Activated T-cell treated with anti-CD3 and anti-CD28 coated beads, Interleukin-2, amount 50 U/mL, for 4 hours (primary cell): ENCODE data around the gene CAP1. TPM values are rescaled to one million over a fixed set of nuclear protein-coding genes. Genes with fewer than 3 reads are reported as not detected.
"Not testable (repeated sequence)": the region's sequence is repeated elsewhere in the genome, so short reads cannot be mapped to it uniquely, and the experiment has no call there.

ENCODE experiments used
- ATAC-seq, 2 donors: fragments of 200-7000 bp; cut with Tn5 transposase; one replicate each; pipeline ENCODE4 v1.10.0; 2021
- DNase-seq: peaks from one replicate; pipeline ENCODE4 v3.0.0-alpha.2; 2020
- H3K27me3 Mint-ChIP-seq: one replicate; pipeline ENCODE4 v1.8.0; 2021; ENCODE audit warnings: low read depth, mixed read lengths
- H3K36me3 Mint-ChIP-seq: one replicate; pipeline ENCODE4 v1.8.0; 2022; ENCODE audit warnings: mixed read lengths; ENCODE audit not compliant: insufficient read depth
- H3K4me1 Mint-ChIP-seq: one replicate; pipeline ENCODE4 v1.8.0; 2021; ENCODE audit warnings: low read depth, mixed read lengths
- H3K4me3 Mint-ChIP-seq: one replicate; pipeline ENCODE4 v1.8.0; 2021; ENCODE audit warnings: mild to moderate bottlenecking, moderate library complexity, mixed read lengths
- H3K9me3 Mint-ChIP-seq: one replicate; pipeline ENCODE4 v1.8.0; 2021; ENCODE audit warnings: mixed read lengths
- total RNA-seq, 3 donors: library from RNA; stranded (reverse); gene quantifications; one replicate each; pipeline ENCODE4 v1.2.1, GENCODE V29; 2021

The CAP1 gene, protein sequence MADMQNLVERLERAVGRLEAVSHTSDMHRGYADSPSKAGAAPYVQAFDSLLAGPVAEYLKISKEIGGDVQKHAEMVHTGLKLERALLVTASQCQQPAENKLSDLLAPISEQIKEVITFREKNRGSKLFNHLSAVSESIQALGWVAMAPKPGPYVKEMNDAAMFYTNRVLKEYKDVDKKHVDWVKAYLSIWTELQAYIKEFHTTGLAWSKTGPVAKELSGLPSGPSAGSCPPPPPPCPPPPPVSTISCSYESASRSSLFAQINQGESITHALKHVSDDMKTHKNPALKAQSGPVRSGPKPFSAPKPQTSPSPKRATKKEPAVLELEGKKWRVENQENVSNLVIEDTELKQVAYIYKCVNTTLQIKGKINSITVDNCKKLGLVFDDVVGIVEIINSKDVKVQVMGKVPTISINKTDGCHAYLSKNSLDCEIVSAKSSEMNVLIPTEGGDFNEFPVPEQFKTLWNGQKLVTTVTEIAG
- total RNA-seq = 100 to 1,000 TPM; 349 to 426 (median 389) TPM

DNA sequence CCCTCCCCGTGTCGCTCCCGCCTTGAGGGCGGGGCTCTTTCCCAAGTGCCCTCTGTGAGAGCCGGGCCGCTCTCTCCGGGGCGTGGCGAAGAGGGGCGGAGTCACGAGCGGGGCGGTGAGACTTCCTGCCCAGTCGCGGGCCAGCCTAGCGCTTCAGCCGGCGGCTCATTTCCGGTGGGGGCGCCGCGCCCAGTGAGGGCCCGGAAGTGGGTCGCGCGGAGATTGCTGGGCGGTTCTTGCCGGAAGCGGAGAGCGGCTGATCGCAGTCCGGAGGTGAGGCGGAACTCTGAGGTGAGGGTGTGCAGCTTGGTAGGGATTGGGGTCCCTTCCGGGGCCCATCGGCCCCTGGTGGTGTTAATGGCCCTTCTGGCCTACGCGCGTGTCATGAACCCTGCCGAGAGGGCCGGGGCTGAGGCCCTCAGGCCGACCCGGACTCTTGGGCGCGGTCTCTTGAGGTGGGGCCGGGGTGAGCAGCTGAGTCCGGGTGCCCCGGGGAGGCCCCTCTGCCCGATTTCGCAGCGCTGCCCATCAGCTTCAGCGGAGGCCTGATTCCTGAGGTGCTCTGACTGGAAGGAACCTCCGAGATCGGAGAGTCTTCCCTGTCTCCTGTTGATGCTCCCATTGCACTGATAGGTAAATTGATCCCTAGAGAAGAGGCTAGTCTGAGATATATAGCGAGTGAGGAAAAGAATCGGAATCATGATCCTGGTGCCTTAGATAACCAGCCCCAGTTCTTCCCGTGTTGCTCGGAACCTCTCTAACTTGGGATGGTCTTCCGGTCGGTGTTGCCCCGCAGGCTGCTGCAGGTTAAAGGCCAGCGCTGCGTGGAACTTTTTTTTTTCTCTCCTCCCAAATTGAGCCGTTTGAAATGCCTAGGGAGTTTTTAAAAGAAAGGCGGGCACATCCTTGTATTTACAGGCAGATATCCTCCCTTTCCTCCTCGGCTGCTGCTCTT is at the start of gene CAP1:
Gene CAP1 (plus strand): TSS at position 219 of the 955 bp plus-strand sequence. CDS start 18,618 bp downstream, outside the sequence.
- Mint-ChIP-seq H3K9me3 (no peaks in the 10 kb centered on the region), H3K4me1 (peaks cover 64% of the 10 kb centered on the region), H3K27me3 (no peaks in the 10 kb centered on the region), H3K4me3 (peak within 1 kb of the TSS; percentile 98), H3K36me3 (peaks cover 16% of the 10 kb centered on the region)
- peak; percentile 100 for DNase-seq
- peak; percentile 93 to 94 for ATAC-seq

DNA sequence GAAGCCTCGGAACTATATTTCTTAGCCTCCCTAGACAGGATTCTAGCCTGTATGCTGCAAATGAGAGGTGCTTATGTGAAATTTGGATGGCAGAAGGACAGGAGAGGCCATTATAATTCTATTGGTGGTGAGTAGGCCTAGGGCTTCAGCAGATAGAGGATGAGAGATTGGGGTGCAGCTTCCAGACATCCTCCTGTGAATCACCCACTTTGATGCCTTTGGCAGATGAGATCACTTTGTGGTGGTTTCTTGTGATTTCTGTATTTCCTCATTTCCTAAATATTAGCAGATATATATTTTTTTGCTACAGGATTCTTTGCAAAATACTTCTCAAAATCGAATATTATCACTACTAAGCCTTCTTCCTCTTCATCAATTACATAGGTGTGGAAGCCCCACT is 48.3 kb upstream of the CAP1 start:
- no peak for ATAC-seq
- Mint-ChIP-seq H3K9me3 (no peaks in the 10 kb centered on the region), H3K4me3 (no peak overlapping the region), H3K27me3 (no peaks in the 10 kb centered on the region), H3K36me3 (no peaks in the 10 kb centered on the region), H3K4me1 (peaks cover 14% of the 10 kb centered on the region)
- DNase-seq = no peak

DNA sequence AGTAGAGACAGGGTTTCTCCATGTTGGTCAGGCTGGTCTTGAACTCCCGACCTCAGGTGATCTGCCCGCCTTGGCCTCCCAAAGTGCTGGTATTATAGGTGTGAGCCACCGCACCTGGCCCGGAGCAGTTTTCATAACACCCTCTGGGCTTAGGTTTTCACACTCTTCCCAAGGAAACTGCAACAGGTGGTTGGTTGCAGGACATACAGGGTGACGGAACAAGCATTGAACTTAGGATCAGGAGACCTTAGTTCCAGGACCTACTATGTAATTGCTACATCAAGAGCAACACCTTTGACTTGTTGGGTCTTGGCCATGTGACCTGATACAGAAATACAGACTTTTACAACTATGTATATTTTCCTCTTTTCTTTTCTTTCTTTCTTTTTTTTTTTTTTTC is 47.6 kb upstream of the CAP1 start:
- Mint-ChIP-seq H3K9me3 (no peaks in the 10 kb centered on the region), H3K36me3 (no peaks in the 10 kb centered on the region), H3K27me3 (no peaks in the 10 kb centered on the region), H3K4me1 (peaks cover 14% of the 10 kb centered on the region), H3K4me3 (no peak overlapping the region)
- ATAC-seq = no peak
- DNase-seq = no peak

GRCh38 chr1:39995973-39996393 is 44.5 kb upstream of the CAP1 start:
- H3K4me3 Mint-ChIP-seq = no peak overlapping the region
- H3K4me1 Mint-ChIP-seq = peaks cover 14% of the 10 kb centered on the region
- no peaks in the 10 kb centered on the region for H3K27me3 Mint-ChIP-seq
- peak; percentile 62 to 66 for ATAC-seq
- no peaks in the 10 kb centered on the region for H3K36me3 Mint-ChIP-seq
- DNase-seq = no peak
- H3K9me3 Mint-ChIP-seq = no peaks in the 10 kb centered on the region

GRCh38 chr1:39996396-39997004 is 44.0 kb upstream of the CAP1 start:
- DNase-seq (no peak), ATAC-seq (no peak)
- Mint-ChIP-seq H3K4me1 (peaks cover 14% of the 10 kb centered on the region), H3K27me3 (no peaks in the 10 kb centered on the region), H3K4me3 (no peak overlapping the region), H3K36me3 (no peaks in the 10 kb centered on the region), H3K9me3 (no peaks in the 10 kb centered on the region)

GRCh38 chr1:40001456-40001855 is 39.1 kb upstream of the CAP1 start:
- no peak overlapping the region for H3K4me3 Mint-ChIP-seq
- no peaks in the 10 kb centered on the region for H3K36me3 Mint-ChIP-seq
- ATAC-seq (no peak), DNase-seq (no peak)
- no peaks in the 10 kb centered on the region for H3K27me3 Mint-ChIP-seq
- H3K4me1 Mint-ChIP-seq = peaks cover 15% of the 10 kb centered on the region
- H3K9me3 Mint-ChIP-seq = no peaks in the 10 kb centered on the region

GRCh38 chr1:40003156-40004093 is 37.1 kb upstream of the CAP1 start:
- Mint-ChIP-seq H3K36me3 (no peaks in the 10 kb centered on the region), H3K9me3 (no peaks in the 10 kb centered on the region), H3K27me3 (no peaks in the 10 kb centered on the region), H3K4me3 (no peak overlapping the region), H3K4me1 (peaks cover 12% of the 10 kb centered on the region)
- DNase-seq (no peak), ATAC-seq (no peak)

DNA sequence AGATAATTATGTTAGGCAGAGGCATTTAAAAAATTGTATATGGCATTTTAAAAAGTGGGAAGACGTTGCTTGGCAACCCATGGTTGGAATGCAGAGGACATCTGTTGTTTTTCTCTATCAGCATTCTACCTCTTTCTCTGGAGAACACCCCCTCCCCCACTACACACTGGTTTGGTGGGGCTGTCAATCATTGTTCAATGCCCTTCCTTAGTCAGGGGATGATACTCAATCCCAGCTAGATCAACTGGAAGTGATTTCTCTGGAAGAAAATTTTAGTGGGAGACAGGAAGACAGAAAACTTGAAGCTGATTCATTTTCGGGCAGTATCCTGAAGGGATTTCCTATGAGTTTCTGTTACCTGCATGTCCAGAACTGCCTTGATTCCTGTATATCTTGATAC is 35.7 kb upstream of the CAP1 start:
- H3K9me3 Mint-ChIP-seq = no peaks in the 10 kb centered on the region
- no peaks in the 10 kb centered on the region for H3K36me3 Mint-ChIP-seq
- peaks cover 12% of the 10 kb centered on the region for H3K4me1 Mint-ChIP-seq
- ATAC-seq (no peak), DNase-seq (no peak)
- H3K27me3 Mint-ChIP-seq = no peaks in the 10 kb centered on the region
- H3K4me3 Mint-ChIP-seq = no peak overlapping the region

- not testable (repeated sequence) for ATAC-seq, H3K9me3 Mint-ChIP-seq, H3K4me1 Mint-ChIP-seq, DNase-seq, H3K36me3 Mint-ChIP-seq, H3K27me3 Mint-ChIP-seq, H3K4me3 Mint-ChIP-seq
Measured at GRCh38 chr1:40007481-40008034, 33.0 kb upstream of the CAP1 start.

DNA sequence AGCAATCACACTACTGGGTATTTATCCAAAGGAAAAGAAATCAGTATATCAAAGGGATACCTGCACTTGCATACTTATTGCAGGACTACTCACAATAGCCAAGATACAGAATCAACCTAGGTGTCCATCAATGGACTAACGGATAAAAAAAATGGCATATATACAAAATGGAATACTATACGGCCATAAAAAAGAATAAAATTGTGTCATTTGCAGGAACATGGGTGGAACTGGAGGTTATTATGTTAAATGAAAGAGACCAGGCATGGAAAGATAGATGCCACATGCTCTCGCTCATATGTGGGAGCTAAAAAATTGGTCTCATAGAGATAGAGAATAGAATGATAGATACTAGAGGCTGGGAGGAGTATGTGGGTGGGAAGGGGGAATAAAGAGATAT is 29.3 kb upstream of the CAP1 start:
- H3K36me3 Mint-ChIP-seq = no peaks in the 10 kb centered on the region
- H3K4me1 Mint-ChIP-seq = peaks cover 17% of the 10 kb centered on the region
- DNase-seq (no peak), ATAC-seq (no peak)
- H3K9me3 Mint-ChIP-seq = peaks cover 9% of the 10 kb centered on the region
- no peaks in the 10 kb centered on the region for H3K27me3 Mint-ChIP-seq
- H3K4me3 Mint-ChIP-seq = no peak overlapping the region

GRCh38 chr1:40014253-40014706 is 26.2 kb upstream of the CAP1 start:
- Mint-ChIP-seq H3K9me3 (peaks cover 9% of the 10 kb centered on the region), H3K36me3 (no peaks in the 10 kb centered on the region), H3K27me3 (no peaks in the 10 kb centered on the region), H3K4me3 (no peak overlapping the region), H3K4me1 (peaks cover 17% of the 10 kb centered on the region)
- DNase-seq (no peak), ATAC-seq (peak; percentile 68 to 80)

- H3K36me3 Mint-ChIP-seq = no peaks in the 10 kb centered on the region
- H3K27me3 Mint-ChIP-seq = no peaks in the 10 kb centered on the region
- H3K9me3 Mint-ChIP-seq = peaks cover 9% of the 10 kb centered on the region
- DNase-seq = no peak
- peak; percentile 91 to 95 for ATAC-seq
- no peak overlapping the region for H3K4me3 Mint-ChIP-seq
- peaks cover 17% of the 10 kb centered on the region for H3K4me1 Mint-ChIP-seq
Measured at GRCh38 chr1:40014812-40015594, 25.5 kb upstream of the CAP1 start.
